H4 (cell line): ENCODE measurements around the gene TMA7B. TPM values are rescaled to one million over a fixed set of nuclear protein-coding genes. Genes with fewer than 3 reads are reported as not detected.

ENCODE experiments used
- DNase-seq: peaks from one replicate; pipeline ENCODE4 v3.0.0-alpha.2; 2015; ENCODE audit warnings: low spot score
- total RNA-seq: library from RNA; depleted of rRNA; stranded (reverse); fragments of >200 nt; shearing (Covaris generic); gene quantifications from 2 replicates; pipeline ENCODE4 v1.2.3, GENCODE V29; 2014

Gene TMA7B
- total RNA-seq, 1 experiment from 2014 or later: not detected

- no peak for DNase-seq
These were observed 7.8 kb upstream of the TMA7B start for GRCh38 chr22:39952347-39952746.

DNA sequence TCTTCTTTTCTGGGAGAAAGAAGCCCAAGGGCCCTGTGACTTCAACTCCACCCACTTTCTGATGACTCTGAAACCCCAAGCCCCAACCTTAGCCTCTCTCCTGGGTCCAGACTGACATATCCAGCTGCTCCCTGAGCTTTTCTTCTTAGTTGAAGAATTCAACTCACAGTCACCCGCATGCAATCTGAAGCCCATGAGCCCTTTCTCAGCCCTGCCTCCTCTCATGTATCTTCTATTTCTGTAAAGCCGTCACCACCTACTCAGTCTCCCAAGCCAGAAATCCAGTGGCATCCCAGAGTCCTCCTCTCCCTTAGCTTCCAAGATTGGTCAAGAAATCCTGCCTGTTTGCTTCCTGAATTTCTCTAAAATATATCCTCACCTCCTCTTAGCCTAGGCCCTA is 7.1 kb upstream of the TMA7B start:
- DNase-seq: no peak

DNA sequence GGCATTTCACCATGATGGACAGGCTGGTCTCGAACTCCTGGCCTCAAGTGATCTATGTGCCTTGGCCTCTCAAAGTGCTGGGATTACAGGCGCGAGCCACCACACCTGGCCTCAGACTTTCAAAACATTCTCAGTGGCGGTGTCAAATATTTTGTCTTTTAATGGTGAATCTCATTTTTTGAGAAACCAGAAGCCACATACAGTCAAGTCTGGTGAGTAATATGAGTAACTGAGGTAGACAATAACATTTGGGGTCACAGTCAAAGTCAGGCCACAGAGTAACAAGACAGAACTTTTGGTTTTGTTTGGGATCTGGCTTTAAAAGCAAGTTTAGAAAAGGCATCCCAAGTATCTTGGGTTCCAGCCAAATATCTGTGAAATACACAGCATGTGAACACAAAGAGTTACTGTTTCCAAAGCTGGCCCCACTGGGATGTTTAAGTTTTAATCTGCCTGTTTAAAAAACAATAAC is 5.6 kb upstream of the TMA7B start:
- peak; percentile 66 for DNase-seq

GRCh38 chr22:39955675-39956074 is 4.5 kb upstream of the TMA7B start:
- DNase-seq: no peak

DNA sequence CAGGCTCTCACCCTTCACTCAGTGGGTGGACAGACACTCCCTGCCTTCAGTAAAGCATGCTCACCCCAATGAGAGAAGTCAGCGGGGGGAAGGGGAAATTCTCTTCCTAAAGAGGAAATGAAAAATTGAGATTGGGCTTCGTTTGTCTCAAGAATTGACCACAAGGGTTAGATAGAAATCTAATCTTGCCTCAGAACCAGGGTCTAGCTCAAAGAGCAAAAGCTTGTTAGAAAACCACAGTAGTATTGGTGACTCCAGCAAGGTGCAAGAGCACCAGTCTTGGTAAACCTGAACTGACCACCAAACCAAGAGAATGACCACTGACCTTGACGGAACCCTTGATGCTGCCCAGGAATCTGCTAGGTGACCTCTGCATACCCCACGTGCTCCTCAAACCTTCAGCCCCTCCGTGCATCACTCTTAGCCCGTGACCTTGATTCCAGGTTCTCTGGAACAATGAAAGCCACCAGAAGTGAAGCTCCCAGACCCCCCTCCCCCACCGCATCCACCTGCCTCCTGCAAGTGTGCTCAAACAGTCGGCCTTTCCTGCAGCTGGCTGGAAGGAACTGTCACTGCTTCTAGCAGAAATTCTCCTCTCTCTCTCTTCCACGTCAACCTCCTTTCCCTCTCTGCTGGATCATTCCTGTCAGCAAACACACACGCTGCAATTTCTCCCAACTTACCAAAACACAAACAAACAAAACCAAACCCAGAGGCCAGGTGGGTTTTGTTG is 3.1 kb upstream of the TMA7B start:
- DNase-seq: no peak

GRCh38 chr22:39958009-39958711 is 2.0 kb upstream of the TMA7B start:
- DNase-seq: no peak

GRCh38 chr22:39958949-39959639 is 1.1 kb upstream of the TMA7B start:
- DNase-seq: no peak

- DNase-seq: peak; percentile 94
These were observed 872 bp downstream of the TMA7B start for GRCh38 chr22:39960791-39961746.

DNA sequence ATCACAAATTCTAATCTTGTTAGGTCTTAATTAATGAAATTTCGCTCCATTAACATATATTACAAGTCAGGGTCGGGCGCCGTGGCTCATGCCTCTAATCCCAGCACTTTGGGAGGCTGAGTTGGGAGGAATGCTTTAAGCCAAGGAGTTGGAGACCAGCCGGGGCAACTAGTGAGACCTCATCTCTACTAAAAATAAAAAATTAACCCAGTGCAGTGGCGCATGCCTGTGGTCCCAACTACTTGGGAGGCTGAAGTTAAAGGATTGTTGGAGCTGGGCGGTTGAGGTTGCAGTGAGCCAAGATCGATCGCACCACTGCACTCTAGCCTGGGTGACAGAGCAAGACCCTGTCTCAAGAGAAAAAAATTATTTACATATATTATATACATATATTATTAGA is 1.9 kb downstream of the TMA7B start:
- no peak for DNase-seq

DNA sequence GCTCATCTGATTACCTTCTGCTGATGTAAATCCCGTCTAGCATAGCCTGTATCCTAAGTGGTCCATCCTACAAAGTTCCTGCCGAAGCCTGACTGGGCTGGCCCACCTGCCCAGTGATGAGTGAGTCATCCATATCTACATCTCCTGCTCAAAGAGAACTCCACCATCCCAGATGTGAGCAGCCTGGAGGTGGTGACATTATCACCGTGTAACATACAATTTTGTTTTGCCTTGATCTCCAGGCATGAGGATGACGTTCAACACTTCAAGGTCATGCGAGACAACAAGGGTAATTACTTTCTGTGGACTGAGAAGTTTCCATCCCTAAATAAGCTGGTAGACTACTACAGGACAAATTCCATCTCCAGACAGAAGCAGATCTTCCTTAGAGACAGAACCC is 5.6 kb downstream of the TMA7B start:
- no peak for DNase-seq

GRCh38 chr22:39966470-39966869 is 6.3 kb downstream of the TMA7B start:
- DNase-seq: no peak

- DNase-seq: no peak
These were observed 7.1 kb downstream of the TMA7B start for GRCh38 chr22:39967103-39967829.

- no peak for DNase-seq
These were observed 8.1 kb downstream of the TMA7B start for GRCh38 chr22:39967996-39968972.

- DNase-seq: no peak
These were observed 10.5 kb downstream of the TMA7B start for GRCh38 chr22:39970742-39971141.

GRCh38 chr22:39972641-39973040 is 12.4 kb downstream of the TMA7B start:
- DNase-seq: no peak

DNA sequence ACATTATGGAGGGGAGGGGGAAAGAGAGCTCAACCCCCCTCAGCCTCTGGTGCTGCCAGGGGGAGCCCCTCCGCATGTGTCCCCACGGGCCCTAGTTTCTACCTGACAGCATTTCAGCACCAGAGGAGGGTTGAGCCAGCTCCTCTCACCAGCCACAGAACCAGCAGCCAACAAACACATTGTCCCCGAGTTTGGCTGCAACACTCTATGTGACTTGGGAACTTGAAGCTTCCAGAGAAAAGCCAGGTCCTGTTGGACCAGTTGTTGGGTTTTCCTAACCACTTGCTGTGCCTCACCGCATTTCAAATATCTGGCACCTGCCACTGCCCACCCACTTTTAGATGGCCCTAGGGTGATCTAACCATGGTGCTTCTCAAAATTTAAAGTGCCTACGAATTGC is 13.5 kb downstream of the TMA7B start:
- no peak for DNase-seq

- no peak for DNase-seq
These were observed 13.9 kb downstream of the TMA7B start for GRCh38 chr22:39974065-39974464.

DNA sequence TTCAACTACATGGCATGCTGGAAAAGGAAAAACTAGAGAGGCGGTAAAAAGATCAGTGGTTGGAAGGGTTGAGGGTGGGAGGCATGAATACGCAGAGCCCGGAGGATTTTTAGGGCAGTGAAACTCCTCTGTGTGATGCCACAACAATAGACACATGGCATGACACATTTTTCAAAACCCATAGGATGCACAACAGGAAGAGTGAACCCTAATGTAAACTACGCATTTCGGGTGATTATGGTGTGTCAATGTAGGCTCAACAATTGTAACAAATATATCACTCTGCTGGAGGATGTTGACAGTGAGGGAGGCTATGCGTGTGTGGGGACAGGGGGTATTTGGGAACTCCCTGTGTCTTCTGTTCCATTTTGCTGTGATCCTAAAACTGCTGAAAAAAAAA is 18.9 kb downstream of the TMA7B start:
- DNase-seq: no peak

DNA sequence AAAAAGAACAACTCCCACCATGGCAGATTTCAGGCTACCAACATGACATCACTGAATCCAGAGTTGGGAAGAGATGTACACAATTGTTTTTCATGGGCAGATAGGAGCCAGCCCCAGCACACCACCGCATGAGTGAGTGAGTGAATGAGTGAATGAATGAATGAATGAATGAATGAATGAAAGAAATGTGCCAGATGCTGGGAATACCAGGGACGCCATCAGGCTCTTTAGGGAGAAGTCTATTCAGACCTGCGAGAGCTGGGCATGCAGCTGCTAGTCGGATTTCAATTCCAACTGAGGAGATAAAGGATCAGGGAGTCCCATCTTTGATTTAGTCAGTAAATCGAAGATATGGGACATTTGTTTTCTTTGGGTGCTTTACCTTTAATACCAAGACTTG is 19.3 kb downstream of the TMA7B start:
- DNase-seq: no peak

GRCh38 chr22:39980596-39980995 is 20.4 kb downstream of the TMA7B start:
- DNase-seq: no peak
